PFSK-1 (cell line): Measurements from ENCODE around the gene NEURL4.

Experiments
- POLR2AphosphoS5 ChIP-seq: IDR thresholded peaks from 2 replicates; pipeline ENCODE4 v1.6.1; 2012; ENCODE audit warnings: low read depth, mild to moderate bottlenecking, control low read depth, low read length, moderate library complexity
- SIN3A ChIP-seq: IDR thresholded peaks from 2 replicates; pipeline ENCODE4 v1.6.1; 2012; ENCODE audit warnings: mild to moderate bottlenecking, low read length, moderate library complexity, borderline replicate concordance; ENCODE audit not compliant: insufficient read depth
- TAF1 ChIP-seq: IDR thresholded peaks from 2 replicates; pipeline ENCODE4 v1.6.1; 2012; ENCODE audit warnings: low read length, control low read depth, borderline replicate concordance; ENCODE audit not compliant: insufficient read depth
- TF ChIP-seq, protein P1 (sequence below), 2 experiments: IDR thresholded peaks; 2 replicates each; pipeline versions ENCODE4 v1.6.1 to v1.8.0; 2011 to 2012; ENCODE audit warnings: low read depth in 2 of 2, low read length in 2 of 2, control low read depth in 1 of 2, inconsistent platforms in 1 of 2, mild to moderate bottlenecking in 1 of 2, moderate library complexity in 1 of 2; ENCODE audit not compliant: insufficient read depth in 1 of 2

DNA sequence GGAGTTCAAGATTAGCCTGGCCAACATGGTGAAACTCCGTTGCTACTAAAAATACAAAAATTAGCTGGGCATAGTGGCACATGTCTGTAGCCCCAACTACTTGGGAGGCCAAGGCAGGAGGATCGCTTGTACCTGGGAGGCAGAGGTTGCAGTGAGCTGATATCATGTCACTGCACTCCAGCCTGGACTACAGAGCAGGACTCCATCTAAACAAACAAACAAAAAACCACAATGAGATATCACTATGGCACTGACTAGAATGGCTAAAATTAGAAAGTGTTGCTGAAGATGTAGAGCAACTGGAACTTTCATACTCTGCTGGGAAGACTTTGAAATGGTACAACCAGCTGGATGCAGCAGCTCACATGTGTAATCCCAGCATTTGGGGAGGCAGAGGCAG, 45.2 kb upstream of the NEURL4 start:
- TF ChIP-seq POLR2AphosphoS5 (no peak), TAF1 (no peak), SIN3A (no peak)
- TF ChIP-seq, protein P1, sequence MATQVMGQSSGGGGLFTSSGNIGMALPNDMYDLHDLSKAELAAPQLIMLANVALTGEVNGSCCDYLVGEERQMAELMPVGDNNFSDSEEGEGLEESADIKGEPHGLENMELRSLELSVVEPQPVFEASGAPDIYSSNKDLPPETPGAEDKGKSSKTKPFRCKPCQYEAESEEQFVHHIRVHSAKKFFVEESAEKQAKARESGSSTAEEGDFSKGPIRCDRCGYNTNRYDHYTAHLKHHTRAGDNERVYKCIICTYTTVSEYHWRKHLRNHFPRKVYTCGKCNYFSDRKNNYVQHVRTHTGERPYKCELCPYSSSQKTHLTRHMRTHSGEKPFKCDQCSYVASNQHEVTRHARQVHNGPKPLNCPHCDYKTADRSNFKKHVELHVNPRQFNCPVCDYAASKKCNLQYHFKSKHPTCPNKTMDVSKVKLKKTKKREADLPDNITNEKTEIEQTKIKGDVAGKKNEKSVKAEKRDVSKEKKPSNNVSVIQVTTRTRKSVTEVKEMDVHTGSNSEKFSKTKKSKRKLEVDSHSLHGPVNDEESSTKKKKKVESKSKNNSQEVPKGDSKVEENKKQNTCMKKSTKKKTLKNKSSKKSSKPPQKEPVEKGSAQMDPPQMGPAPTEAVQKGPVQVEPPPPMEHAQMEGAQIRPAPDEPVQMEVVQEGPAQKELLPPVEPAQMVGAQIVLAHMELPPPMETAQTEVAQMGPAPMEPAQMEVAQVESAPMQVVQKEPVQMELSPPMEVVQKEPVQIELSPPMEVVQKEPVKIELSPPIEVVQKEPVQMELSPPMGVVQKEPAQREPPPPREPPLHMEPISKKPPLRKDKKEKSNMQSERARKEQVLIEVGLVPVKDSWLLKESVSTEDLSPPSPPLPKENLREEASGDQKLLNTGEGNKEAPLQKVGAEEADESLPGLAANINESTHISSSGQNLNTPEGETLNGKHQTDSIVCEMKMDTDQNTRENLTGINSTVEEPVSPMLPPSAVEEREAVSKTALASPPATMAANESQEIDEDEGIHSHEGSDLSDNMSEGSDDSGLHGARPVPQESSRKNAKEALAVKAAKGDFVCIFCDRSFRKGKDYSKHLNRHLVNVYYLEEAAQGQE (IDR thresholded peaks at IDR 0.05; ENCODE audit: insufficient read depth in 1 of 2, low read depth in 2 of 2, low read length in 2 of 2) = no peak
